Activated CD8-positive, alpha-beta memory T cell treated with anti-CD3 and anti-CD28 coated beads for 36 hours (primary cell): ENCODE data around the gene LTB. TPM values are rescaled to one million over a fixed set of nuclear protein-coding genes. Genes with fewer than 3 reads are reported as not detected.

ENCODE experiments used
- CTCF ChIA-PET: fragments of 350-600 bp; sonication (Branson Sonifier 250); formaldehyde crosslinking; loops from one replicate; lab custom pipeline; 2021; ENCODE audit warnings: antibody characterized with exemption; lab: Charles Lee
- POLR2A ChIA-PET: fragments of 350-600 bp; sonication (Branson Sonifier 250); formaldehyde crosslinking; loops from one replicate; lab custom pipeline; 2021; ENCODE audit warnings: antibody characterized with exemption; lab: Charles Lee
- total RNA-seq, 2 experiments: library from RNA; stranded (reverse); gene quantifications; one replicate each; pipeline ENCODE4 v1.2.3, GENCODE V29; 2021

The LTB gene
- total RNA-seq, 2 experiments from 2014 or later = 178 to 181 TPM

GRCh38 chr6:31581434-31582229, 592 bp downstream of the LTB start:
- CTCF ChIA-PET = interaction anchor here (1.2 to 12.2 kb wide), 7 partner anchors 12 to 34 kb away, joined by 3 to 300 read pairs (median 22); partner anchors contain the start of genes ATP6V1G2, LTA, NCR3 and NFKBIL1
- POLR2A ChIA-PET = interaction anchor here (0.6 to 2.2 kb wide), 7 partner anchors 11 to 40 kb away, joined by 3 to 9 read pairs (median 6); partner anchors contain the start of genes DDX39B, NCR3 and NFKBIL1

GRCh38 chr6:31580807-31581433, 1.3 kb downstream of the LTB start:
- POLR2A ChIA-PET = interaction anchor here (0.6 to 2.2 kb wide), 5 partner anchors 10 to 39 kb away, joined by 3 to 9 read pairs (median 5); partner anchors contain the start of genes DDX39B and NCR3
- CTCF ChIA-PET = interaction anchor here (0.5 to 12.2 kb wide), 10 partner anchors 11 to 142 kb away, joined by 3 to 300 read pairs (median 8); partner anchors contain the start of genes ATP6V1G2, LTA, MPIG6B and NCR3

- ChIA-PET POLR2A (interaction anchor here (0.9 to 2.2 kb wide), 5 partner anchors 10 to 39 kb away, joined by 3 to 9 read pairs (median 5); partner anchors contain the start of genes DDX39B and NCR3), CTCF (interaction anchor here (0.6 to 12.2 kb wide), 11 partner anchors 10 to 240 kb away, joined by 3 to 300 read pairs (median 7); partner anchors contain the start of genes ATP6V1G2, LTA, NCR3 and NFKBIL1)
Measured at GRCh38 chr6:31580438-31580740, 1.8 kb downstream of the LTB start.

GRCh38 chr6:31579546-31580437, 2.4 kb downstream of the LTB start:
- ChIA-PET POLR2A (interaction anchor here (0.9 to 2.2 kb wide), 6 partner anchors 9 to 38 kb away, joined by 3 to 9 read pairs (median 5); partner anchors contain the start of genes DDX39B and NCR3), CTCF (interaction anchor here (0.6 to 12.2 kb wide), 11 partner anchors 10 to 240 kb away, joined by 3 to 300 read pairs (median 7); partner anchors contain the start of genes ATP6V1G2, LTA, NCR3 and NFKBIL1)

- CTCF ChIA-PET = interaction anchor here (1.7 to 12.2 kb wide), 6 partner anchors 9 to 37 kb away, joined by 4 to 300 read pairs (median 37); partner anchors contain the start of genes ATP6V1G2, LTA, NCR3 and NFKBIL1
- POLR2A ChIA-PET = interaction anchor here (1.3 to 2.2 kb wide), 3 partner anchors 8 to 20 kb away, joined by 4 to 6 read pairs (median 5); partner anchors contain the start of gene NCR3
Measured at GRCh38 chr6:31579119-31579505, 3.1 kb downstream of the LTB start.

- ChIA-PET POLR2A (interaction anchor here (0.6 to 4.9 kb wide), 6 partner anchors 15 to 260 kb away, joined by 3 to 66 read pairs (median 4); partner anchors contain the start of gene NCR3), CTCF (interaction anchor here (0.6 to 12.2 kb wide), 10 partner anchors 8 to 253 kb away, joined by 3 to 300 read pairs (median 18); partner anchors contain the start of genes ATP6V1G2, LST1, LTA and NCR3)
Measured at GRCh38 chr6:31578184-31579118, 3.8 kb downstream of the LTB start.

- POLR2A ChIA-PET = interaction anchor here (0.6 to 4.9 kb wide), 7 partner anchors 10 to 261 kb away, joined by 3 to 66 read pairs (median 7); partner anchors contain the start of genes NCR3 and NFKBIL1
Measured at GRCh38 chr6:31577579-31577966, 4.7 kb downstream of the LTB start.

GRCh38 chr6:31576897-31577578, 5.2 kb downstream of the LTB start:
- ChIA-PET POLR2A (interaction anchor here (0.6 to 4.9 kb wide), 9 partner anchors 8 to 45 kb away, joined by 3 to 66 read pairs (median 5); partner anchors contain the start of genes NCR3 and NFKBIL1), CTCF (interaction anchor here (0.7 to 12.2 kb wide), 7 partner anchors 9 to 28 kb away, joined by 3 to 300 read pairs (median 9); partner anchors contain the start of genes ATP6V1G2, LST1, NCR3 and NFKBIL1)

More at GRCh38 chr6:31577579-31577966, 4.7 kb downstream of the LTB start:
- CTCF ChIA-PET = interaction anchor here (0.6 to 12.2 kb wide), 6 partner anchors 9 to 254 kb away, joined by 3 to 300 read pairs (median 11); partner anchors contain the start of genes ATP6V1G2, LST1, NCR3 and NFKBIL1

- CTCF ChIA-PET = interaction anchor here (0.7 to 12.2 kb wide), 10 partner anchors 8 to 35 kb away, joined by 3 to 300 read pairs (median 14); partner anchors contain the start of genes ATP6V1G2, DDX39B, LST1 and NCR3
- POLR2A ChIA-PET = interaction anchor here (0.5 to 4.9 kb wide), 15 partner anchors 7 to 365 kb away, joined by 3 to 66 read pairs (median 5); partner anchors contain the start of genes DDX39B, LST1, NCR3 and NFKBIL1
Measured at GRCh38 chr6:31575952-31576685, 6.1 kb downstream of the LTB start.

- POLR2A ChIA-PET = interaction anchor here (0.5 to 4.9 kb wide), 16 partner anchors 8 to 961 kb away, joined by 3 to 66 read pairs (median 5); partner anchors contain the start of genes DDX39B, LST1, NCR3 and NFKBIL1
- CTCF ChIA-PET = interaction anchor here (0.8 to 9.0 kb wide), 6 partner anchors 11 to 34 kb away, joined by 3 to 80 read pairs (median 18); partner anchors contain the start of genes ATP6V1G2, DDX39B, LST1 and NCR3
Measured at GRCh38 chr6:31575335-31575901, 6.8 kb downstream of the LTB start, which contains the start of gene TNF. Gene TNF, plus strand, starts transcription at chr6:31575565. Its CDS starts 177 bp downstream, at chr6:31575742.

- POLR2A ChIA-PET = interaction anchor here (0.5 to 4.9 kb wide), 14 partner anchors 9 to 219 kb away, joined by 3 to 66 read pairs (median 5); partner anchors contain the start of genes BAG6, DDX39B, LST1 and NCR3
- CTCF ChIA-PET = interaction anchor here (0.5 to 9.0 kb wide), 10 partner anchors 9 to 133 kb away, joined by 3 to 80 read pairs (median 6); partner anchors contain the start of genes ATP6V1G2, DDX39B, LST1 and NCR3
Measured at GRCh38 chr6:31574106-31575061, 7.8 kb downstream of the LTB start.

GRCh38 chr6:31573239-31574105, 8.8 kb downstream of the LTB start:
- POLR2A ChIA-PET = interaction anchor here (1.1 to 4.9 kb wide), 6 partner anchors 14 to 79 kb away, joined by 3 to 66 read pairs (median 10); partner anchors contain the start of genes BAG6, DDX39B and LST1
- CTCF ChIA-PET = interaction anchor here (0.5 to 9.0 kb wide), 11 partner anchors 10 to 132 kb away, joined by 3 to 80 read pairs (median 5); partner anchors contain the start of genes ATP6V1G2, DDX39B, LST1 and NCR3
